ENCODE data around the gene RPL7A.

DNA sequence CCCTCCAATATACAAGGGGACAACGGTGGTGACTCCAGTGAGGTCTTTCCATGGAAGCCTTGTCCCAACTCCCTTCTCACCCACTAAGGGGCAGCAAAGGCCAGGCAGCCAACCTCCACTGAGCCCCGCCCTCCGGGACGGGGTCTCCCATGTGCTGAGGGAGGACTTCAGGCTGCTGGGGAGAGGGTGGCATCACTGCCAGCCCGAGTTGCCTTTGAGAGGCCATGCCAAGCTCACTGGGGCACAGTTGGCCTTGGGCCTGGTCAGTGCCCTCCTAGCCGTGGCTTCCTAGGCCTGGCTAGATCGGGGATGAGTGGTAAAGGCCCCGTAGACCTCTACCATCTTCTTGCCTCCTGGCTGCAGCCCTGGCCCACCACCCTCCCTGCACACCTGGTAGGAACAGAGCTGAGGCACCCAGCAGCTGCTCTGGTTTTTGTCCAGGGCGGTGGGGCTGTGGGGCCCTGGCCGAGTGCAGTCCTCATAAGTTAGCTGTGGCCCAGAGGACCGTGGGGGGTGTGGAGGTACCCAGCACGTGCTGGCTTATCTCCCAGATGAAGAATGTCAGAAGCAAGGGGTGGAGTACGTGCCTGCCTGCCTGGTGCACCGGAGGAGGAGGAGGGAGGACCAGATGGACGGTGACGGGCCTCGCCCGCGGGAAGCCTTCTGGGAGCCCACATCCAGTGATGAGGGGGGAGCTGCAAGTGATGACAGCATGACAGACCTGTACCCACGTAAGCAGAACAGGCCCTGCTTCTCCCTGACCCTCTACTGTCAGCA, 11.6 kb downstream of the RPL7A start:
- TF ChIP-seq, protein P1, sequence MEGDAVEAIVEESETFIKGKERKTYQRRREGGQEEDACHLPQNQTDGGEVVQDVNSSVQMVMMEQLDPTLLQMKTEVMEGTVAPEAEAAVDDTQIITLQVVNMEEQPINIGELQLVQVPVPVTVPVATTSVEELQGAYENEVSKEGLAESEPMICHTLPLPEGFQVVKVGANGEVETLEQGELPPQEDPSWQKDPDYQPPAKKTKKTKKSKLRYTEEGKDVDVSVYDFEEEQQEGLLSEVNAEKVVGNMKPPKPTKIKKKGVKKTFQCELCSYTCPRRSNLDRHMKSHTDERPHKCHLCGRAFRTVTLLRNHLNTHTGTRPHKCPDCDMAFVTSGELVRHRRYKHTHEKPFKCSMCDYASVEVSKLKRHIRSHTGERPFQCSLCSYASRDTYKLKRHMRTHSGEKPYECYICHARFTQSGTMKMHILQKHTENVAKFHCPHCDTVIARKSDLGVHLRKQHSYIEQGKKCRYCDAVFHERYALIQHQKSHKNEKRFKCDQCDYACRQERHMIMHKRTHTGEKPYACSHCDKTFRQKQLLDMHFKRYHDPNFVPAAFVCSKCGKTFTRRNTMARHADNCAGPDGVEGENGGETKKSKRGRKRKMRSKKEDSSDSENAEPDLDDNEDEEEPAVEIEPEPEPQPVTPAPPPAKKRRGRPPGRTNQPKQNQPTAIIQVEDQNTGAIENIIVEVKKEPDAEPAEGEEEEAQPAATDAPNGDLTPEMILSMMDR (IDR thresholded peaks at IDR 0.05), result no peak
- no peak for TF ChIP-seq POLR2AphosphoS5 (IDR thresholded peaks at IDR 0.05)
- no peak for TF ChIP-seq POLR2A (IDR thresholded peaks at IDR 0.05)
